GM12892 (cell line): ENCODE measurements around the gene CLCNKA.

ENCODE experiments used
- POLR2A ChIP-seq: IDR thresholded peaks from 2 replicates; pipeline ENCODE4 v1.6.1; 2011; ENCODE audit warnings: low read depth, low read length, control low read depth
- TAF1 ChIP-seq: IDR thresholded peaks from 2 replicates; pipeline ENCODE4 v1.6.1; 2011; ENCODE audit warnings: low read depth, mild to moderate bottlenecking, control low read depth, low read length, borderline replicate concordance

DNA sequence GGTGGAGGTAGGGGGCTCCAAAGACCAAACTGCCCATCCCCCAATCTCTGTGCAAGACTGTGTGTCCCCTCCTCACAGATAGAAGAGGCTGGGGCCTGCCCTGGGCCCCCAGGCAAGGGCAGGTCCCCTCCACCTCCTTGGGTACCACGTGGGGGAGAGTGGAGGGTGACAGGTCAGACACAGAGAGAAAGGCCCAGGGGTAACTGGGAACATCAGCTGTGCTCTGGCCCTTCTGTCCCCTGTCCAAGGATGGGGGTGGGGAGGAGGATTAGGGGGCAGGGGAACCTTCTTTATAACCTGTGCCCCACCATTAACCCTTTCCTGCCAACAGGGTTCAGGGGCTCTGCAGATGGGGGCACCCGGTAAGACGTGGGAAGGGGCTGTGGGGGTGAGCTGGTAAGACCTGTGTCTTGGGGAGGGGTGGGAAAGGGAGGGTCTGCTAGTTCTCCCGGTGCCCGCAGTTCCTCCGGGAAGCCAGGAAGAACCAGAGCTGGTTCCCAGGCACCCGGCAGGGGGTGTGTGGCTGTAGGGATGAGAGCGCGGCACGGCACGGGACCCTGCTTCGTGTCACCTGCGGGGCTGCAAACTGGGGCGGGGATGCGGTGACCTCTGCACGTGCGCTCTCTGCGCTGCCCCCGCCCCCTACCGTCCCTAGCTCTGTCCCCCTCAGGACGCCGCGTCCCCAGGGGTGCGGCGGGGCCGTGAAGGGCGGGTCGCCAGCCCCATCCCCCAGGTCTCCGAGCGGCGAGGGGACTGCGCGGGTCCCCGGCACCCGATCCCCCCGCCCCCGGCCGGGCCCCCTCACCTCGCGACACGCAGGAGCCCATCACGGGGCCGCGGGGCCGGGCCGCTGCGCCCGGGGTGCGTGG lies 51.0 kb downstream of the CLCNKA start:
- TF ChIP-seq POLR2A (no peak), TAF1 (no peak)
